Measurements from ENCODE around the gene COPA.

Gene COPA

GRCh38 chr1:160373696-160374095, 30.6 kb upstream of the COPA start:
- no peak for DNase-seq (ENCODE audit: low read depth)
- no peak for TF ChIP-seq CTCF (conservative IDR thresholded peaks at IDR 0.05; ENCODE audit: low read depth, low read length)
- no peak overlapping the region for H3K4me3 ChIP-seq (ENCODE audit: low read length)

- no peak overlapping the region for H3K4me3 ChIP-seq (ENCODE audit: low read length)
- no peak for TF ChIP-seq CTCF (conservative IDR thresholded peaks at IDR 0.05; ENCODE audit: low read depth, low read length)
- no peak for DNase-seq (ENCODE audit: low read depth)
These were observed 28.7 kb upstream of the COPA start for GRCh38 chr1:160371756-160372155.

- no peak for TF ChIP-seq CTCF (conservative IDR thresholded peaks at IDR 0.05; ENCODE audit: low read depth, low read length)
- DNase-seq (ENCODE audit: low read depth): no peak
- no peak overlapping the region for H3K4me3 ChIP-seq (ENCODE audit: low read length)
These were observed 28.2 kb upstream of the COPA start for GRCh38 chr1:160371346-160371631.

- no peak for DNase-seq (ENCODE audit: low read depth)
- TF ChIP-seq CTCF (conservative IDR thresholded peaks at IDR 0.05; ENCODE audit: low read depth, low read length): no peak
- H3K4me3 ChIP-seq (ENCODE audit: low read length): no peak overlapping the region
These were observed 27.7 kb upstream of the COPA start for GRCh38 chr1:160370561-160371345.

- no peak overlapping the region for H3K4me3 ChIP-seq (ENCODE audit: low read length)
- DNase-seq (ENCODE audit: low read depth): no peak
- TF ChIP-seq CTCF (conservative IDR thresholded peaks at IDR 0.05; ENCODE audit: low read depth, low read length): no peak
These were observed 26.0 kb upstream of the COPA start for GRCh38 chr1:160369087-160369486.

GRCh38 chr1:160367934-160368923, 25.2 kb upstream of the COPA start:
- H3K4me3 ChIP-seq (ENCODE audit: low read length): no peak overlapping the region
- DNase-seq (ENCODE audit: low read depth): no peak
- TF ChIP-seq CTCF (conservative IDR thresholded peaks at IDR 0.05; ENCODE audit: low read depth, low read length): no peak

All from retinal pigment epithelial cell (primary cell).